ENCODE measurements around the gene GRWD1. TPM values are rescaled to one million over a fixed set of nuclear protein-coding genes. Genes with fewer than 3 reads are reported as not detected.
A peak's percentile ranks its signal among the peaks of the same experiment; 100 is the strongest.

Gene GRWD1
- total RNA-seq, 1 donor from 2014 or later: 77.8 TPM

GRCh38 chr19:48413879-48414587, 31.8 kb upstream of the GRWD1 start:
- Mint-ChIP-seq H3K4me3 (ENCODE audit: low read depth) (no peak overlapping the region), H3K36me3 (ENCODE audit: low read depth) (no peaks in the 10 kb centered on the region), H3K9me3 (no peaks in the 10 kb centered on the region), H3K4me1 (ENCODE audit: low read depth) (peaks cover 24% of the 10 kb centered on the region), H3K27me3 (ENCODE audit: low read depth) (peaks cover 18% of the 10 kb centered on the region), H3K27ac (no peak overlapping the region)
- DNase-seq (ENCODE audit: low spot score): no peak
- intact Hi-C loops (cut with micrococcal nuclease): no loop called here

GRCh38 chr19:48415395-48415794, 30.4 kb upstream of the GRWD1 start:
- peak overlapping the region; percentile 56 for H3K4me3 Mint-ChIP-seq (ENCODE audit: low read depth)
- intact Hi-C loops (cut with micrococcal nuclease): no loop called here
- no peaks in the 10 kb centered on the region for H3K9me3 Mint-ChIP-seq
- H3K27me3 Mint-ChIP-seq (ENCODE audit: low read depth): peaks cover 18% of the 10 kb centered on the region
- no peaks in the 10 kb centered on the region for H3K36me3 Mint-ChIP-seq (ENCODE audit: low read depth)
- H3K4me1 Mint-ChIP-seq (ENCODE audit: low read depth): peaks cover 26% of the 10 kb centered on the region
- DNase-seq (ENCODE audit: low spot score): peak; percentile 65
- H3K27ac Mint-ChIP-seq: no peak overlapping the region

- Mint-ChIP-seq H3K4me3 (ENCODE audit: low read depth) (peak overlapping the region; percentile 56), H3K27ac (no peak overlapping the region), H3K27me3 (ENCODE audit: low read depth) (peaks cover 18% of the 10 kb centered on the region), H3K36me3 (ENCODE audit: low read depth) (no peaks in the 10 kb centered on the region), H3K9me3 (no peaks in the 10 kb centered on the region), H3K4me1 (ENCODE audit: low read depth) (peaks cover 26% of the 10 kb centered on the region)
- no peak for DNase-seq (ENCODE audit: low spot score)
- intact Hi-C loops (cut with micrococcal nuclease): no loop called here
Observed at GRCh38 chr19:48415806-48416221, 30.0 kb upstream of the GRWD1 start.

GRCh38 chr19:48417421-48417820, 28.4 kb upstream of the GRWD1 start:
- Mint-ChIP-seq H3K27me3 (ENCODE audit: low read depth) (peaks cover 18% of the 10 kb centered on the region), H3K9me3 (no peaks in the 10 kb centered on the region), H3K4me3 (ENCODE audit: low read depth) (no peak overlapping the region), H3K27ac (no peak overlapping the region), H3K36me3 (ENCODE audit: low read depth) (no peaks in the 10 kb centered on the region), H3K4me1 (ENCODE audit: low read depth) (peaks cover 26% of the 10 kb centered on the region)
- intact Hi-C loops (cut with micrococcal nuclease): no loop called here
- no peak for DNase-seq (ENCODE audit: low spot score)

GRCh38 chr19:48418317-48419064, 27.3 kb upstream of the GRWD1 start:
- intact Hi-C loops (cut with micrococcal nuclease): loop anchor here (1.0 to 2.0 kb wide), 3 partner anchors 16 to 55 kb away; partner anchors contain the start of genes GRWD1 and TMEM143
- Mint-ChIP-seq H3K27me3 (ENCODE audit: low read depth) (peaks cover 16% of the 10 kb centered on the region), H3K4me1 (ENCODE audit: low read depth) (peaks cover 26% of the 10 kb centered on the region), H3K36me3 (ENCODE audit: low read depth) (no peaks in the 10 kb centered on the region), H3K9me3 (no peaks in the 10 kb centered on the region), H3K4me3 (ENCODE audit: low read depth) (peak overlapping the region; percentile 67), H3K27ac (peak overlapping the region; percentile 93)
- no peak for DNase-seq (ENCODE audit: low spot score)

- H3K27me3 Mint-ChIP-seq (ENCODE audit: low read depth): peaks cover 10% of the 10 kb centered on the region
- peak overlapping the region; percentile 93 for H3K27ac Mint-ChIP-seq
- no peaks in the 10 kb centered on the region for H3K9me3 Mint-ChIP-seq
- peak overlapping the region; percentile 67 for H3K4me3 Mint-ChIP-seq (ENCODE audit: low read depth)
- intact Hi-C loops (cut with micrococcal nuclease): loop anchor here (1.0 to 2.0 kb wide), 3 partner anchors 17 to 56 kb away; partner anchors contain the start of genes GRWD1 and TMEM143
- H3K36me3 Mint-ChIP-seq (ENCODE audit: low read depth): no peaks in the 10 kb centered on the region
- peak; percentile 67 for DNase-seq (ENCODE audit: low spot score)
- H3K4me1 Mint-ChIP-seq (ENCODE audit: low read depth): peaks cover 20% of the 10 kb centered on the region
Observed at GRCh38 chr19:48419158-48419920, 26.4 kb upstream of the GRWD1 start.

- intact Hi-C loops (cut with micrococcal nuclease): no loop called here
- Mint-ChIP-seq H3K9me3 (no peaks in the 10 kb centered on the region), H3K27ac (no peak overlapping the region), H3K36me3 (ENCODE audit: low read depth) (no peaks in the 10 kb centered on the region), H3K27me3 (ENCODE audit: low read depth) (peaks cover under 1% of the 10 kb centered on the region), H3K4me3 (ENCODE audit: low read depth) (no peak overlapping the region), H3K4me1 (ENCODE audit: low read depth) (peaks cover 21% of the 10 kb centered on the region)
- DNase-seq (ENCODE audit: low spot score): no peak
Observed at GRCh38 chr19:48421548-48421947, 24.2 kb upstream of the GRWD1 start.

- Mint-ChIP-seq H3K27me3 (ENCODE audit: low read depth) (no peaks in the 10 kb centered on the region), H3K27ac (peak overlapping the region; percentile 3), H3K36me3 (ENCODE audit: low read depth) (no peaks in the 10 kb centered on the region), H3K4me1 (ENCODE audit: low read depth) (peaks cover 5% of the 10 kb centered on the region), H3K9me3 (no peaks in the 10 kb centered on the region), H3K4me3 (ENCODE audit: low read depth) (no peak overlapping the region)
- DNase-seq (ENCODE audit: low spot score): no peak
- intact Hi-C loops (cut with micrococcal nuclease): no loop called here
Observed at GRCh38 chr19:48424694-48425219, 21.0 kb upstream of the GRWD1 start.

GRCh38 chr19:48428670-48429069, 17.1 kb upstream of the GRWD1 start:
- Mint-ChIP-seq H3K27me3 (ENCODE audit: low read depth) (no peaks in the 10 kb centered on the region), H3K4me1 (ENCODE audit: low read depth) (peaks cover 5% of the 10 kb centered on the region), H3K4me3 (ENCODE audit: low read depth) (no peak overlapping the region), H3K36me3 (ENCODE audit: low read depth) (no peaks in the 10 kb centered on the region), H3K27ac (no peak overlapping the region), H3K9me3 (no peaks in the 10 kb centered on the region)
- intact Hi-C loops (cut with micrococcal nuclease): no loop called here
- no peak for DNase-seq (ENCODE audit: low spot score)

- Mint-ChIP-seq H3K4me1 (ENCODE audit: low read depth) (no peaks in the 10 kb centered on the region), H3K9me3 (no peaks in the 10 kb centered on the region), H3K36me3 (ENCODE audit: low read depth) (no peaks in the 10 kb centered on the region), H3K27me3 (ENCODE audit: low read depth) (peaks cover 4% of the 10 kb centered on the region), H3K4me3 (ENCODE audit: low read depth) (no peak overlapping the region), H3K27ac (no peak overlapping the region)
- no peak for DNase-seq (ENCODE audit: low spot score)
- intact Hi-C loops (cut with micrococcal nuclease): no loop called here
Observed at GRCh38 chr19:48433337-48433736, 12.4 kb upstream of the GRWD1 start.

- Mint-ChIP-seq H3K4me3 (ENCODE audit: low read depth) (no peak overlapping the region), H3K36me3 (ENCODE audit: low read depth) (no peaks in the 10 kb centered on the region), H3K9me3 (no peaks in the 10 kb centered on the region), H3K4me1 (ENCODE audit: low read depth) (no peaks in the 10 kb centered on the region), H3K27ac (no peak overlapping the region), H3K27me3 (ENCODE audit: low read depth) (peaks cover 10% of the 10 kb centered on the region)
- no peak for DNase-seq (ENCODE audit: low spot score)
- intact Hi-C loops (cut with micrococcal nuclease): no loop called here
Observed at GRCh38 chr19:48436586-48436985, 9.2 kb upstream of the GRWD1 start.

GRCh38 chr19:48441360-48442050, 4.3 kb upstream of the GRWD1 start:
- intact Hi-C loops (cut with micrococcal nuclease): no loop called here
- H3K9me3 Mint-ChIP-seq: no peaks in the 10 kb centered on the region
- peaks cover 12% of the 10 kb centered on the region for H3K36me3 Mint-ChIP-seq (ENCODE audit: low read depth)
- H3K27me3 Mint-ChIP-seq (ENCODE audit: low read depth): peaks cover 27% of the 10 kb centered on the region
- H3K4me1 Mint-ChIP-seq (ENCODE audit: low read depth): peaks cover 14% of the 10 kb centered on the region
- H3K27ac Mint-ChIP-seq: no peak overlapping the region
- DNase-seq (ENCODE audit: low spot score): no peak
- H3K4me3 Mint-ChIP-seq (ENCODE audit: low read depth): peak overlapping the region; percentile 21
